CD4-positive, CD25-positive, alpha-beta regulatory T cell (primary cell): ENCODE data around the gene PCDH15. TPM values are rescaled to one million over a fixed set of nuclear protein-coding genes. Genes with fewer than 3 reads are reported as not detected.
"Not testable (repeated sequence)": the region's sequence is repeated elsewhere in the genome, so short reads cannot be mapped to it uniquely, and the experiment has no call there.

Source experiments
- ATAC-seq, 2 donors: fragments of 150-1000 bp; cut with Tn5 transposase; one replicate each; pipeline ENCODE4 v1.10.0; 2021; ENCODE audit warnings: low read depth in 2 of 2, moderate number of reproducible peaks in 2 of 2, moderate library complexity in 1 of 2
- DNase-seq, 3 donors: peaks; one replicate each; pipeline versions ENCODE4 v3.0.0 to v3.0.0-alpha.2; 2012 to 2022; ENCODE audit warnings: mixed read lengths in 1 of 3
- H3K27ac ChIP-seq: one replicate; pipeline ENCODE4 v1.7.0; 2013; ENCODE audit warnings: mild to moderate bottlenecking, low read length; ENCODE audit not compliant: insufficient read depth, poor library complexity, severe bottlenecking
- H3K27me3 ChIP-seq: one replicate; pipeline ENCODE4 v1.7.0; 2013; ENCODE audit warnings: low read length; ENCODE audit not compliant: control insufficient read depth, insufficient read depth
- H3K36me3 ChIP-seq: one replicate; pipeline ENCODE4 v1.7.0; 2013; ENCODE audit warnings: mild to moderate bottlenecking, low read length, moderate library complexity; ENCODE audit not compliant: control insufficient read depth, insufficient read depth
- H3K4me1 ChIP-seq: 2 replicates; pipeline ENCODE4 v1.7.0; 2013; ENCODE audit warnings: mild to moderate bottlenecking, low read length; ENCODE audit not compliant: insufficient read depth, control insufficient read depth, poor library complexity, severe bottlenecking
- H3K4me3 ChIP-seq: one replicate; pipeline ENCODE4 v1.7.0; 2013; ENCODE audit warnings: low read depth, mild to moderate bottlenecking, low read length, moderate library complexity
- H3K9me3 ChIP-seq, 2 experiments: 1 replicate in 1 of 2; 2 replicates in 1 of 2; pipeline ENCODE4 v1.7.0; 2013; ENCODE audit warnings: low read length in 2 of 2, mild to moderate bottlenecking in 1 of 2, moderate library complexity in 1 of 2; ENCODE audit not compliant: control insufficient read depth in 2 of 2
- H3K27ac Mint-ChIP-seq, 3 donors: one replicate each; pipeline ENCODE4 v1.8.0; 2020 to 2022; ENCODE audit warnings: mild to moderate bottlenecking in 3 of 3, mixed read lengths in 3 of 3, moderate library complexity in 2 of 3
- H3K27me3 Mint-ChIP-seq: one replicate; pipeline ENCODE4 v1.8.0; 2022; ENCODE audit warnings: mild to moderate bottlenecking, mixed read lengths
- H3K36me3 Mint-ChIP-seq: one replicate; pipeline ENCODE4 v1.8.0; 2020; ENCODE audit warnings: mixed read lengths
- H3K4me1 Mint-ChIP-seq, 4 donors: one replicate each; pipeline ENCODE4 v1.8.0; 2020 to 2022; ENCODE audit warnings: mixed read lengths in 4 of 4, mild to moderate bottlenecking in 1 of 4
- H3K4me3 Mint-ChIP-seq, 4 donors: one replicate each; pipeline ENCODE4 v1.8.0; 2020 to 2022; ENCODE audit warnings: mild to moderate bottlenecking in 4 of 4, mixed read lengths in 4 of 4, moderate library complexity in 3 of 4
- H3K9me3 Mint-ChIP-seq, 7 donors: one replicate each; pipeline ENCODE4 v1.8.0; 2020 to 2022; ENCODE audit warnings: mixed read lengths in 7 of 7, mild to moderate bottlenecking in 3 of 7, moderate library complexity in 2 of 7
- polyA plus RNA-seq, 4 donors: library from polyadenylated mRNA; unstranded; fragments of 300-500 nt; fragmentation: Illumina TruSeq; gene quantifications; one replicate each; pipeline ENCODE4 v1.2.3, GENCODE V29; 2021
- total RNA-seq: library from RNA; stranded (reverse); gene quantifications from one replicate; pipeline ENCODE4 v1.2.3, GENCODE V29; 2022

The PCDH15 gene
- total and polyA plus RNA-seq, 5 donors from 2014 or later: not detected

DNA sequence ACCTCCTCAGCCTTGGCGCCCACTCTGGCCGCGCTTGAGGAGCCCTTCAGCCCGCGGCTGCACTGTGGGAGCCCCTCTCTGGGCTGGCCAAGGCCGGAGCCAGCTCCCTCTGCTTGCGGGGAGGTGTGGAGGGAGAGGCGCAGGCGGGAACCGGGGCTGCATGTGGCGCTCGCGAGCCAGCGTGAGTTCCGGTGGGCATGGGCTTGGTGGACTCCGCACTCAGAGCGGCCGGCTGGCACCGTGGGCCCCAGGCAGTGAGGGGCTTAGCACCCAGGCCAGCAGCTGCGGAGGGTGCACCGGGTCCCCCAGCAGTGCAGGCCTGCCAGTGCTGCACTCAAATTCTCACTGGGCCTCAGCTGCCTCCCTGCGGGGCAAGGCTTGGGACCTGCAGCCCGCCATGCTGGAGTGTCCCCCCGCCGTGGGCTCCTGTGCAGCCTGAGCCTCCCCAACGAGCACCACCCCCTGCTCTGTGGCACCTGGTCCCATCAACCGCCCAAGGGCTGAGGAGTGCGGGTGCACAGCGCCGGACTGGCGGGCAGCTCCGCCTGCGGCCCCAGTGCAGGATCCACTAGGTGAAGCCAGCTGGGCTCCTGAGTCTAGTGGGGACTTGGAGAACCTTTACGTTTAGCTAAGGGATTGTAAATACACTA lies 876.9 kb downstream of the PCDH15 start:
- H3K27ac Mint-ChIP-seq, H3K27me3 Mint-ChIP-seq: not testable (repeated sequence)

GRCh38 chr10:53918755-53919154 lies 882.3 kb downstream of the PCDH15 start:
- no peaks in the 10 kb centered on the region for H3K36me3 Mint-ChIP-seq
- no peaks in the 10 kb centered on the region for H3K4me1 ChIP-seq

More for the DNA sequence above, 876.9 kb downstream of the PCDH15 start:
- not testable (repeated sequence) for H3K4me3 Mint-ChIP-seq, H3K27ac ChIP-seq, DNase-seq, H3K9me3 ChIP-seq, H3K27me3 ChIP-seq, ATAC-seq, H3K36me3 ChIP-seq, H3K4me1 ChIP-seq, H3K4me3 ChIP-seq, H3K36me3 Mint-ChIP-seq, H3K4me1 Mint-ChIP-seq
- peaks cover 4 to 34% (median 7%) of the 10 kb centered on the region in 7 donors for H3K9me3 Mint-ChIP-seq

GRCh38 chr10:53909791-53910190 lies 891.2 kb downstream of the PCDH15 start:
- peaks cover 0 to 3% of the 10 kb centered on the region in 2 experiments for H3K9me3 ChIP-seq
- DNase-seq: no peak
- ATAC-seq: no peak
- no peaks in the 10 kb centered on the region for H3K27me3 ChIP-seq
- H3K27ac ChIP-seq: no peak overlapping the region
- no peak overlapping the region for H3K27ac Mint-ChIP-seq
- H3K36me3 ChIP-seq: no peaks in the 10 kb centered on the region
- no peaks in the 10 kb centered on the region for H3K4me1 ChIP-seq
- no peaks in the 10 kb centered on the region for H3K4me1 Mint-ChIP-seq
- H3K4me3 Mint-ChIP-seq: no peak overlapping the region
- no peaks in the 10 kb centered on the region for H3K36me3 Mint-ChIP-seq
- peaks cover 0 to 32% (median 8%) of the 10 kb centered on the region in 7 donors for H3K9me3 Mint-ChIP-seq
- no peak overlapping the region for H3K4me3 ChIP-seq
- H3K27me3 Mint-ChIP-seq: no peaks in the 10 kb centered on the region

More at GRCh38 chr10:53918755-53919154, 882.3 kb downstream of the PCDH15 start:
- Mint-ChIP-seq H3K4me1 (no peaks in the 10 kb centered on the region), H3K27me3 (no peaks in the 10 kb centered on the region), H3K9me3 (peaks cover 3 to 16% (median 6%) of the 10 kb centered on the region in 7 donors), H3K4me3 (no peak overlapping the region), H3K27ac (no peak overlapping the region)
- Histone ChIP-seq H3K27me3 (no peaks in the 10 kb centered on the region), H3K9me3 (peaks cover 0 to 3% of the 10 kb centered on the region in 2 experiments), H3K27ac (no peak overlapping the region), H3K36me3 (no peaks in the 10 kb centered on the region), H3K4me3 (no peak overlapping the region)
- ATAC-seq (no peak), DNase-seq (no peak)

GRCh38 chr10:53904506-53905241 lies 896.4 kb downstream of the PCDH15 start:
- no peaks in the 10 kb centered on the region for H3K4me1 Mint-ChIP-seq
- Histone ChIP-seq H3K27me3 (no peaks in the 10 kb centered on the region), H3K4me1 (no peaks in the 10 kb centered on the region), H3K36me3 (no peaks in the 10 kb centered on the region), H3K27ac (no peak overlapping the region), H3K9me3 (peaks cover 2 to 7% of the 10 kb centered on the region in 2 experiments), H3K4me3 (no peak overlapping the region)
- no peaks in the 10 kb centered on the region for H3K36me3 Mint-ChIP-seq
- ATAC-seq: no peak
- DNase-seq: no peak
- H3K27ac Mint-ChIP-seq: no peak overlapping the region
- no peak overlapping the region for H3K4me3 Mint-ChIP-seq
- H3K9me3 Mint-ChIP-seq: peaks cover 0 to 15% (median 2%) of the 10 kb centered on the region in 7 donors
- no peaks in the 10 kb centered on the region for H3K27me3 Mint-ChIP-seq

- H3K4me1 ChIP-seq: no peaks in the 10 kb centered on the region
- no peaks in the 10 kb centered on the region for H3K27me3 ChIP-seq
- H3K36me3 Mint-ChIP-seq: no peaks in the 10 kb centered on the region
- H3K36me3 ChIP-seq: no peaks in the 10 kb centered on the region
- H3K4me3 ChIP-seq: no peak overlapping the region
- H3K27ac ChIP-seq: no peak overlapping the region
- H3K4me1 Mint-ChIP-seq: no peaks in the 10 kb centered on the region
- H3K9me3 Mint-ChIP-seq: peaks cover 0 to 15% (median 2%) of the 10 kb centered on the region in 7 donors
- no peaks in the 10 kb centered on the region for H3K27me3 Mint-ChIP-seq
- H3K27ac Mint-ChIP-seq: no peak overlapping the region
- peaks cover 0 to 7% of the 10 kb centered on the region in 2 experiments for H3K9me3 ChIP-seq
- ATAC-seq (no peak), DNase-seq (no peak)
- H3K4me3 Mint-ChIP-seq: no peak overlapping the region
Measured at GRCh38 chr10:53903756-53904155, 897.3 kb downstream of the PCDH15 start.

DNA sequence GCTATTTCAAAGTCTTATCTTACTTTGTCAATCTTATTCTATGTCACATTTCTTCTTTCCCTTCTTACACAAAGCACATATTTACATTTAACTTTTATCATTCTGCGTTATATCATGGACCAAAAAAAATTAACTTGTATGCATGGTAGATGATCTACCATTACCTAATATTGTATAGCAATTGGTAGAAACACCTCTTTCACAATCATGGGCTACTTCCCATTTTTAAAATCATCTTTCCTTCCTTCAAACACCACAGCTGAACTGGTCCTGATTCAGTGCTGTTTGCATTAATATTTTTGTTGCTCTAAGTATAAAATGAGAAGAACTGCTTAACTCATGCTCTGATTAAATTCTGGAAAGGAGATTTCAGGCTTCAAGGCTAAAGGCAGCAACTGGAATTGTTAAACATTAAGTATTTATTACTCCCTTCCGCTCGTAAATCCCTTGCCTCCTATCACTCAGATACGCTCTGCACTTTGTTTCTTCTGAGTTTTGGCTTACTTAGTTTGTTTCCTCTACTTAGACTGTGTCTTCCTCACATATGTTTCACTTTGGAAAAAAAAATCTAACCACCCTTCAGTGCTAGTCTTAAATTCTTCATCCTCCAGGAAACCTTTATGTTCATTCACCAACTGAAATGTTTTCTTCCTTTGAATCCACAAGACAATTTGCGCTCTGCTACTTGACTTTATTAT lies 901.4 kb downstream of the PCDH15 start:
- ATAC-seq: no peak
- H3K27ac Mint-ChIP-seq: no peak overlapping the region
- H3K9me3 Mint-ChIP-seq: peaks cover 0 to 6% (median 2%) of the 10 kb centered on the region in 7 donors

GRCh38 chr10:53898532-53898931 lies 902.5 kb downstream of the PCDH15 start:
- H3K36me3 ChIP-seq: no peaks in the 10 kb centered on the region
- no peaks in the 10 kb centered on the region for H3K4me1 Mint-ChIP-seq
- H3K4me1 ChIP-seq: no peaks in the 10 kb centered on the region
- no peak for DNase-seq
- no peak overlapping the region for H3K27ac ChIP-seq
- no peaks in the 10 kb centered on the region for H3K36me3 Mint-ChIP-seq
- ATAC-seq: no peak
- H3K27me3 ChIP-seq: no peaks in the 10 kb centered on the region
- no peak overlapping the region for H3K4me3 ChIP-seq
- H3K4me3 Mint-ChIP-seq: no peak overlapping the region
- peaks cover 0 to 4% (median 2%) of the 10 kb centered on the region in 7 donors for H3K9me3 Mint-ChIP-seq
- H3K27ac Mint-ChIP-seq: no peak overlapping the region
- peaks cover 0 to 7% of the 10 kb centered on the region in 2 experiments for H3K9me3 ChIP-seq
- no peaks in the 10 kb centered on the region for H3K27me3 Mint-ChIP-seq

More for the DNA sequence above, 901.4 kb downstream of the PCDH15 start:
- H3K27me3 ChIP-seq: no peaks in the 10 kb centered on the region
- Mint-ChIP-seq H3K4me1 (no peaks in the 10 kb centered on the region), H3K27me3 (no peaks in the 10 kb centered on the region), H3K36me3 (no peaks in the 10 kb centered on the region), H3K4me3 (no peak overlapping the region)
- DNase-seq: no peak
- peaks cover 0 to 7% of the 10 kb centered on the region in 2 experiments for H3K9me3 ChIP-seq
- H3K4me1 ChIP-seq: no peaks in the 10 kb centered on the region
- no peak overlapping the region for H3K27ac ChIP-seq
- no peak overlapping the region for H3K4me3 ChIP-seq
- no peaks in the 10 kb centered on the region for H3K36me3 ChIP-seq
